ENCODE measurements around the gene MOV10L1. TPM values are rescaled to one million over a fixed set of nuclear protein-coding genes. Genes with fewer than 3 reads are reported as not detected.
A peak's percentile ranks its signal among the peaks of the same experiment; 100 is the strongest.

Gene MOV10L1
- total and polyA plus RNA-seq, 2 experiments from 2014 or later, result 0.73 to 1.8 TPM

DNA sequence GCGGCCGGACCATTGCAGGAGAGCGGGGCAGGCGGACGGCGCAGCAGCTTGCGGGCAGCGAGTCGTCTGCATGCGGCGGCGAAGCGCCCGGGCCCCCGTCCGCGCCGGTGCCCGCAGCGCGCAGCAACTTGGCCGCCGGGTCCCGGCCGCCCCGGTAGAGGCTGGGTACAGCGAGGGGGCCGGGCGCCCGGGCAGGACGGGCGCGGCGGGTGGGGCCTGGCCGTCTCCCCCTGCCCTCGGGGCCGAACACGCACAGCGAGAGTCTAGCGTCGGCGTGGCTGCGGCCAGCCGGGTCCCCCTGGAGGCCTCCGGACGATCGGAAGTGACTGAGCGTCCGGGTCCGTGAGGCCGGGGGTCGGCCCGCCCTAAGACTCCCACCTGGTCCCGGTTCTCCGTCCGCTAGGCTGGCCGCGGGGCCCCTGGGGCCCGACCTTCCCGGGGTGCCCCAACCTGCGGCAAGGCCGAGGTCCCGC is 95.1 kb downstream of the MOV10L1 start:
- Histone ChIP-seq H3K9me2 (ENCODE audit: insufficient read depth) (no peaks in the 10 kb centered on the region), H3K4me2 (peak overlapping the region; percentile 84), H3K27me3 (ENCODE audit: insufficient read depth) (0 out of 2 replicates have a peak, but pooled peaks cover 10% of the 10 kb centered on the region), H4K20me1 (replicated peaks; ENCODE audit: insufficient read depth) (peaks cover 5% of the 10 kb centered on the region; the same call in 1 of the 2 replicates), H3K36me3 (ENCODE audit: insufficient read depth) (no peaks in the 10 kb centered on the region), H3K4me1 (ENCODE audit: insufficient read depth) (peaks cover 13% of the 10 kb centered on the region), H3K27ac (ENCODE audit: low read depth) (no peak overlapping the region), H2AFZ (peak overlapping the region; percentile 96), H3K79me2 (replicated peaks; ENCODE audit: insufficient read depth) (peaks cover 24% of the 10 kb centered on the region), H3F3A (replicated peaks; ENCODE audit: low read depth) (no peaks in the 10 kb centered on the region), H3K4me3 (peak overlapping the region; percentile 67)
- Mint-ChIP-seq H3K36me3 (ENCODE audit: low read depth) (no peaks in the 10 kb centered on the region; the same call in 2 of the 3 replicates), H3K27ac (no peak overlapping the region), H3K9me3 (no peaks in the 10 kb centered on the region), H3K4me3 (peak overlapping the region; percentile 79), H3K4me1 (peaks cover 15% of the 10 kb centered on the region), H3K27me3 (ENCODE audit: insufficient read depth, low read depth, poor library complexity) (peaks cover 18% of the 10 kb centered on the region)
- ATAC-seq (peak; percentile 33), DNase-seq (ENCODE audit: low spot score) (peak; percentile 58)
- TF ChIP-seq, protein P1, sequence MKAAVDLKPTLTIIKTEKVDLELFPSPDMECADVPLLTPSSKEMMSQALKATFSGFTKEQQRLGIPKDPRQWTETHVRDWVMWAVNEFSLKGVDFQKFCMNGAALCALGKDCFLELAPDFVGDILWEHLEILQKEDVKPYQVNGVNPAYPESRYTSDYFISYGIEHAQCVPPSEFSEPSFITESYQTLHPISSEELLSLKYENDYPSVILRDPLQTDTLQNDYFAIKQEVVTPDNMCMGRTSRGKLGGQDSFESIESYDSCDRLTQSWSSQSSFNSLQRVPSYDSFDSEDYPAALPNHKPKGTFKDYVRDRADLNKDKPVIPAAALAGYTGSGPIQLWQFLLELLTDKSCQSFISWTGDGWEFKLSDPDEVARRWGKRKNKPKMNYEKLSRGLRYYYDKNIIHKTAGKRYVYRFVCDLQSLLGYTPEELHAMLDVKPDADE (IDR thresholded peaks at IDR 0.05), result no peak
- no peak for TF ChIP-seq NANOG (IDR thresholded peaks at IDR 0.05; ENCODE audit: borderline replicate concordance)
- no peak for TF ChIP-seq POLR2AphosphoS5 (IDR thresholded peaks at IDR 0.05; ENCODE audit: low read depth)
- TF ChIP-seq, protein P2, sequence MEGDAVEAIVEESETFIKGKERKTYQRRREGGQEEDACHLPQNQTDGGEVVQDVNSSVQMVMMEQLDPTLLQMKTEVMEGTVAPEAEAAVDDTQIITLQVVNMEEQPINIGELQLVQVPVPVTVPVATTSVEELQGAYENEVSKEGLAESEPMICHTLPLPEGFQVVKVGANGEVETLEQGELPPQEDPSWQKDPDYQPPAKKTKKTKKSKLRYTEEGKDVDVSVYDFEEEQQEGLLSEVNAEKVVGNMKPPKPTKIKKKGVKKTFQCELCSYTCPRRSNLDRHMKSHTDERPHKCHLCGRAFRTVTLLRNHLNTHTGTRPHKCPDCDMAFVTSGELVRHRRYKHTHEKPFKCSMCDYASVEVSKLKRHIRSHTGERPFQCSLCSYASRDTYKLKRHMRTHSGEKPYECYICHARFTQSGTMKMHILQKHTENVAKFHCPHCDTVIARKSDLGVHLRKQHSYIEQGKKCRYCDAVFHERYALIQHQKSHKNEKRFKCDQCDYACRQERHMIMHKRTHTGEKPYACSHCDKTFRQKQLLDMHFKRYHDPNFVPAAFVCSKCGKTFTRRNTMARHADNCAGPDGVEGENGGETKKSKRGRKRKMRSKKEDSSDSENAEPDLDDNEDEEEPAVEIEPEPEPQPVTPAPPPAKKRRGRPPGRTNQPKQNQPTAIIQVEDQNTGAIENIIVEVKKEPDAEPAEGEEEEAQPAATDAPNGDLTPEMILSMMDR (conservative IDR thresholded peaks at IDR 0.05; ENCODE audit: low read depth in 2 of 2), result no peak
- TF ChIP-seq REST (IDR thresholded peaks at IDR 0.05; ENCODE audit: unreplicated experiment), result no peak
- no peak for TF ChIP-seq EZH2phosphoT487 (IDR thresholded peaks at IDR 0.05; ENCODE audit: unreplicated experiment)
- no peak for TF ChIP-seq EZH2 (IDR thresholded peaks at IDR 0.05; ENCODE audit: low read depth, unreplicated experiment)
- TF ChIP-seq ZNF462 (CRISPR knock-in tag; IDR thresholded peaks at IDR 0.05), result no peak
- no peak for TF ChIP-seq STAT1 (IDR thresholded peaks at IDR 0.05; ENCODE audit: unreplicated experiment)
- TF ChIP-seq ZNF331 (CRISPR knock-in tag; IDR thresholded peaks at IDR 0.05; ENCODE audit: low read depth), result no peak
- TF ChIP-seq ZNF114 (CRISPR knock-in tag; IDR thresholded peaks at IDR 0.05), result no peak
- no peak for TF ChIP-seq JUNB (IDR thresholded peaks at IDR 0.05; ENCODE audit: unreplicated experiment)
- no peak for TF ChIP-seq CREB1 (CRISPR knock-in tag; IDR thresholded peaks at IDR 0.05; ENCODE audit: low read depth)

Data from GM23338 (cell line).